ENCODE data around the gene ITM2C.

Gene ITM2C

GRCh38 chr2:230864605-230865306 is at the start of gene ITM2C:
Gene ITM2C, plus strand, starts transcription at chr2:230864942. Its CDS starts 84 bp downstream, at chr2:230865026.
- FAIRE-seq: no peak

GRCh38 chr2:230815088-230815487 is 49.7 kb upstream of the ITM2C start:
- FAIRE-seq: no peak

- no peak for FAIRE-seq
Observed at GRCh38 chr2:230816735-230817134, 48.0 kb upstream of the ITM2C start.

- no peak for FAIRE-seq
Observed at GRCh38 chr2:230819433-230819832, 45.3 kb upstream of the ITM2C start.

- no peak for FAIRE-seq
Observed at GRCh38 chr2:230821261-230821990, 43.3 kb upstream of the ITM2C start.

- no peak for FAIRE-seq
Observed at GRCh38 chr2:230821991-230822520, 42.7 kb upstream of the ITM2C start.

- FAIRE-seq: no peak
Observed at GRCh38 chr2:230823264-230823964, 41.3 kb upstream of the ITM2C start.

- no peak for FAIRE-seq
Observed at GRCh38 chr2:230824406-230824978, 40.2 kb upstream of the ITM2C start.

- FAIRE-seq: no peak
Observed at GRCh38 chr2:230825354-230825753, 39.4 kb upstream of the ITM2C start.

GRCh38 chr2:230827774-230828271 is 36.9 kb upstream of the ITM2C start:
- FAIRE-seq: no peak

GRCh38 chr2:230828272-230828961 is 36.3 kb upstream of the ITM2C start:
- FAIRE-seq: no peak

- no peak for FAIRE-seq
Observed at GRCh38 chr2:230829293-230829692, 35.4 kb upstream of the ITM2C start.

- no peak for FAIRE-seq
Observed at GRCh38 chr2:230829959-230830358, 34.8 kb upstream of the ITM2C start.

- FAIRE-seq: no peak
Observed at GRCh38 chr2:230830428-230830827, 34.3 kb upstream of the ITM2C start.

GRCh38 chr2:230840301-230840700 is 24.4 kb upstream of the ITM2C start:
- no peak for FAIRE-seq

GRCh38 chr2:230842473-230842872 is 22.3 kb upstream of the ITM2C start:
- FAIRE-seq: no peak

- FAIRE-seq: no peak
Observed at GRCh38 chr2:230843132-230843531, 21.6 kb upstream of the ITM2C start.

GRCh38 chr2:230846360-230846759 is 18.4 kb upstream of the ITM2C start:
- FAIRE-seq: no peak

- no peak for FAIRE-seq
Observed at GRCh38 chr2:230847883-230848388, 16.8 kb upstream of the ITM2C start.

GRCh38 chr2:230849633-230850357 is 14.9 kb upstream of the ITM2C start:
- FAIRE-seq: no peak

- no peak for FAIRE-seq
Observed at GRCh38 chr2:230850358-230850658, 14.4 kb upstream of the ITM2C start.

GRCh38 chr2:230852113-230852512 is 12.6 kb upstream of the ITM2C start:
- no peak for FAIRE-seq
